OCI-LY7 (cell line): ENCODE results near the gene ZBED4.

Experiments used
- CTCF ChIP-seq: fragments of 200-600 bp; sonication (generic); conservative IDR thresholded peaks from 2 replicates; pipeline ENCODE4 v1.5.1; 2014; ENCODE audit warnings: mild to moderate bottlenecking, antibody characterized with exemption, low read length, moderate library complexity, mixed read lengths
- EZH2phosphoT487 ChIP-seq: fragments of 200-600 bp; sonication (generic); IDR thresholded peaks from 2 replicates; pipeline ENCODE4 v1.6.1; 2018; ENCODE audit warnings: low read depth, borderline replicate concordance, mild to moderate bottlenecking, mixed run types, antibody characterized with exemption, low read length, moderate library complexity, mixed read lengths

GRCh38 chr22:49866134-49866533 is 12.5 kb downstream of the ZBED4 start:
- TF ChIP-seq CTCF (no peak), EZH2phosphoT487 (no peak)
